GM23248 (cell line): ENCODE data around the gene SH3RF3.

Experiments
- EZH2 ChIP-seq: fragments of 200-600 bp; sonication (generic); IDR thresholded peaks from 2 replicates; pipeline ENCODE4 v1.6.1; 2018; ENCODE audit warnings: antibody characterized with exemption, mild to moderate bottlenecking; ENCODE audit not compliant: insufficient read depth, poor library complexity, severe bottlenecking
- EZH2phosphoT487 ChIP-seq: fragments of 200-600 bp; sonication (generic); IDR thresholded peaks from 2 replicates; pipeline ENCODE4 v1.6.1; 2018; ENCODE audit warnings: antibody characterized with exemption, moderate library complexity, mild to moderate bottlenecking, low read depth; ENCODE audit not compliant: insufficient read depth

DNA sequence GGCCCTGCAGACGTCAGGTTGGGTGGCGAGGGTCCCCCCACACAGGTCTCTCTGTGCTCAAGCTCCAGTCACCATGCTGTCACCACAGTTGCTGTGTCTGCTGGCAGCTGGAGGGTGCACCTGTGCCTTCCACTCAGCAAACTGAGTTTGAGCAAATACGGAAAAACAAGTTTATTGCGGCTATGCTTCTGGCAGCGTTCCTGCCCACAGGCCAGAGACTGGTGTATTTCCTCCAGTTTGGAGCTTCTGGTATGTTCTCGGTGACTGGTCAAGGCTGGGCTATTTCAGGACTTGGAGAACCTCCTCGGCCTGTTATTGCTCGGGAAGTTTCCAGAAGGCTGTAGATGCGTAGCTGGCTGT is 352.2 kb downstream of the SH3RF3 start:
- TF ChIP-seq EZH2, result no peak
- TF ChIP-seq EZH2phosphoT487, result no peak
